ENCODE measurements around the gene MRPL49.

MRPL49 gene

DNA sequence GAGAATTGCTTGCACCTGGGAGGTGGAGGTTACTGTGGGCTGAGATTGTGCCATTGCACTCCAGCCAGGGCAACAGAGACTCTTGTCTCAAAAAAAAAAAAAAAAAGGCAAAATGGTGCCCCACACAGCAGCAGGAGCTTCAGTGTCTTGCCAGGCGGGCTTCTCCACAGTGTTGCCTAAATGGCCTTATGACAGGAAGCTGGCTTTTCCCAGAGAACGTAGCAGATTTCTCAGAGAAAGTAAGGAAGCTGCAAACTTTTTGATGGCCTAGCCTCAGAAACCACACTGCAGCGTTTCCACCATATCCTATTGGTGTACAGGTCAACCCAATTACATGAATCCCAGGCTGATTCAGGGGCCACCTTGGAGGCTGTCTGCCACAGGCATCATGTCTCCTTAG, 35.2 kb downstream of the MRPL49 start:
- TF ChIP-seq, protein P1, sequence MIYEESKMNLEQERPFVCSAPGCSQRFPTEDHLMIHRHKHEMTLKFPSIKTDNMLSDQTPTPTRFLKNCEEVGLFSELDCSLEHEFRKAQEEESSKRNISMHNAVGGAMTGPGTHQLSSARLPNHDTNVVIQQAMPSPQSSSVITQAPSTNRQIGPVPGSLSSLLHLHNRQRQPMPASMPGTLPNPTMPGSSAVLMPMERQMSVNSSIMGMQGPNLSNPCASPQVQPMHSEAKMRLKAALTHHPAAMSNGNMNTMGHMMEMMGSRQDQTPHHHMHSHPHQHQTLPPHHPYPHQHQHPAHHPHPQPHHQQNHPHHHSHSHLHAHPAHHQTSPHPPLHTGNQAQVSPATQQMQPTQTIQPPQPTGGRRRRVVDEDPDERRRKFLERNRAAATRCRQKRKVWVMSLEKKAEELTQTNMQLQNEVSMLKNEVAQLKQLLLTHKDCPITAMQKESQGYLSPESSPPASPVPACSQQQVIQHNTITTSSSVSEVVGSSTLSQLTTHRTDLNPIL (CRISPR knock-in tag; IDR thresholded peaks at IDR 0.05; ENCODE audit: low read depth), result no peak
- no peak for TF ChIP-seq PPARA (CRISPR knock-in tag; IDR thresholded peaks at IDR 0.05; ENCODE audit: borderline replicate concordance)
- no peak for ATAC-seq

DNA sequence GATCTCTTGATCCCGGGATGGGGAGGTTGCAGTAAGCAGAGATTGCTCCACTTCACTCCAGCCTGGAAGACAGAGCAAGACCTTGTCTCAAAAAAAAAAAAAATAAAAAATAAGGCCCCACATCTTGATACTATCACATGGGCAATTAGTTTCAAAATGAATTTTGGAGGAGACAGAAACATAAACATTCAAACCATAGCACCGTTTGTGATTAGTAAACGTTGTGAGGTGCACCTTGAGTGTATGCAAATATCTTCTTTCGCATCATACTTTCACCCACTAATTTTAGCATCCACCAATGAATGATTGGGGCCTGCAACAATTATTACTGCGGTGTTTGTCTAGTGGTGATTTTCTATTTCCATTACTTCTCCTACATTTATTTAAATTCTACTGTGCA, 36.9 kb downstream of the MRPL49 start:
- no peak for ATAC-seq

DNA sequence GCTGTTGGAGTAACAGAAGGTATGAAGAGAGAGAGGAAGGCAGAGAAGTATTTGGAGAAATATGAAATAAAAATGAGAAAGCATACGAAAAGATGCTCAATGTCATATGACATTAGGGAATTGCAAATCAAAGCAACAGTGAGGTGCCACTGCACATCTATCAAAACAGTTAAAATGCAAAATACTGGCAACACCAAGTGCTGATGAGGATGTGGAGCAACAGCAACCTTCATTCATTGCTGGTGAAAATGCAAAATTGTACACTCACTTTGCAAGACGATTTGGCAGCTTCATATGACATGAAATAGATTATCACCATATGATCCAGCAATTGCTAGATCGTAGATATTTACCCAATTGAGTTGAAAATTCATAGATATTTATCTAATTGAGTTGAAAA, 38.5 kb downstream of the MRPL49 start:
- TF ChIP-seq ZC3H10 (CRISPR knock-in tag; IDR thresholded peaks at IDR 0.05) (no peak), PPARA (CRISPR knock-in tag; IDR thresholded peaks at IDR 0.05; ENCODE audit: borderline replicate concordance) (no peak)
- TF ChIP-seq, protein P1 (CRISPR knock-in tag; IDR thresholded peaks at IDR 0.05; ENCODE audit: low read depth), result no peak
- ATAC-seq, result no peak

More for the DNA sequence above, 36.9 kb downstream of the MRPL49 start:
- TF ChIP-seq OSR1 (CRISPR knock-in tag; IDR thresholded peaks at IDR 0.05) (no peak), GLIS3 (CRISPR knock-in tag; IDR thresholded peaks at IDR 0.05) (no peak), BACH2 (CRISPR knock-in tag; IDR thresholded peaks at IDR 0.05; ENCODE audit: borderline replicate concordance) (no peak), CSRNP3 (CRISPR knock-in tag; IDR thresholded peaks at IDR 0.05) (no peak), ARNTL (CRISPR knock-in tag; IDR thresholded peaks at IDR 0.05; ENCODE audit: borderline replicate concordance, low read depth) (no peak), ZFP30 (CRISPR knock-in tag; IDR thresholded peaks at IDR 0.05) (no peak), ZFP3 (CRISPR knock-in tag; IDR thresholded peaks at IDR 0.05) (no peak), ZNF565 (CRISPR knock-in tag; conservative IDR thresholded peaks at IDR 0.05; ENCODE audit: low read depth) (no peak), POU6F1 (CRISPR knock-in tag; IDR thresholded peaks at IDR 0.05; ENCODE audit: borderline replicate concordance, low read depth) (no peak), ESRRG (CRISPR knock-in tag; IDR thresholded peaks at IDR 0.05) (no peak), TCF4 (CRISPR knock-in tag; IDR thresholded peaks at IDR 0.05; ENCODE audit: borderline replicate concordance) (no peak), ZNF70 (CRISPR knock-in tag; IDR thresholded peaks at IDR 0.05) (no peak)
- TF ChIP-seq, protein P1 (CRISPR knock-in tag; IDR thresholded peaks at IDR 0.05; ENCODE audit: low read depth), result no peak

DNA sequence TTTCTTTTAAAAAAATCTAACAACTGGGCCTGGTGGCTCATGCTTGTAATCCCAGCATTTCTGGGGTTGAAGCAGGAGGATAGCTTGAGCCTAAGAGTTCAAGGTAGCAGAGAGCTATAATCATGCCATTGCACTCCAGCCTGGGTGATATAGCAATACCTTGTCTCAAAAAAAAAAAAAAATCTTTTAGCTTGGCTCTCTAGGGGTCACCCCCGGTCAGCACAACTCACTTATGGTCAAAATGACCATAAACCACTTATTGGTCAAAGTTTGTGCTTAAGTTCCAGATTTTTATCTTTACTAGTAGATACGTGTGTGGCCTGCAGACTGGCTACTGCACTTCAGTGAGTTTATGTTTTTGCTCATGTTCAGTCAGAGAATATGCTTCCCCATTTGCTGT, 41.6 kb downstream of the MRPL49 start:
- no peak for ATAC-seq
- TF ChIP-seq BACH2 (CRISPR knock-in tag; IDR thresholded peaks at IDR 0.05; ENCODE audit: borderline replicate concordance) (no peak), ZNF70 (CRISPR knock-in tag; IDR thresholded peaks at IDR 0.05) (no peak), ISL1 (CRISPR knock-in tag; IDR thresholded peaks at IDR 0.05) (no peak), ZNF565 (CRISPR knock-in tag; conservative IDR thresholded peaks at IDR 0.05; ENCODE audit: low read depth) (no peak), PPARA (CRISPR knock-in tag; IDR thresholded peaks at IDR 0.05; ENCODE audit: borderline replicate concordance) (no peak), TOX (CRISPR knock-in tag; IDR thresholded peaks at IDR 0.05; ENCODE audit: borderline replicate concordance) (no peak), ZC3H10 (CRISPR knock-in tag; IDR thresholded peaks at IDR 0.05) (no peak), CSRNP3 (CRISPR knock-in tag; IDR thresholded peaks at IDR 0.05) (no peak), ZFP30 (CRISPR knock-in tag; IDR thresholded peaks at IDR 0.05) (no peak), SNAI2 (CRISPR knock-in tag; IDR thresholded peaks at IDR 0.05) (no peak), ESRRG (CRISPR knock-in tag; IDR thresholded peaks at IDR 0.05) (no peak)
- TF ChIP-seq, protein P2, sequence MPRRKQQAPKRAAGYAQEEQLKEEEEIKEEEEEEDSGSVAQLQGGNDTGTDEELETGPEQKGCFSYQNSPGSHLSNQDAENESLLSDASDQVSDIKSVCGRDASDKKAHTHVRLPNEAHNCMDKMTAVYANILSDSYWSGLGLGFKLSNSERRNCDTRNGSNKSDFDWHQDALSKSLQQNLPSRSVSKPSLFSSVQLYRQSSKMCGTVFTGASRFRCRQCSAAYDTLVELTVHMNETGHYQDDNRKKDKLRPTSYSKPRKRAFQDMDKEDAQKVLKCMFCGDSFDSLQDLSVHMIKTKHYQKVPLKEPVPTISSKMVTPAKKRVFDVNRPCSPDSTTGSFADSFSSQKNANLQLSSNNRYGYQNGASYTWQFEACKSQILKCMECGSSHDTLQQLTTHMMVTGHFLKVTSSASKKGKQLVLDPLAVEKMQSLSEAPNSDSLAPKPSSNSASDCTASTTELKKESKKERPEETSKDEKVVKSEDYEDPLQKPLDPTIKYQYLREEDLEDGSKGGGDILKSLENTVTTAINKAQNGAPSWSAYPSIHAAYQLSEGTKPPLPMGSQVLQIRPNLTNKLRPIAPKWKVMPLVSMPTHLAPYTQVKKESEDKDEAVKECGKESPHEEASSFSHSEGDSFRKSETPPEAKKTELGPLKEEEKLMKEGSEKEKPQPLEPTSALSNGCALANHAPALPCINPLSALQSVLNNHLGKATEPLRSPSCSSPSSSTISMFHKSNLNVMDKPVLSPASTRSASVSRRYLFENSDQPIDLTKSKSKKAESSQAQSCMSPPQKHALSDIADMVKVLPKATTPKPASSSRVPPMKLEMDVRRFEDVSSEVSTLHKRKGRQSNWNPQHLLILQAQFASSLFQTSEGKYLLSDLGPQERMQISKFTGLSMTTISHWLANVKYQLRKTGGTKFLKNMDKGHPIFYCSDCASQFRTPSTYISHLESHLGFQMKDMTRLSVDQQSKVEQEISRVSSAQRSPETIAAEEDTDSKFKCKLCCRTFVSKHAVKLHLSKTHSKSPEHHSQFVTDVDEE (CRISPR knock-in tag; IDR thresholded peaks at IDR 0.05), result no peak
- TF ChIP-seq, protein P1 (CRISPR knock-in tag; IDR thresholded peaks at IDR 0.05; ENCODE audit: low read depth), result no peak
- TF ChIP-seq, protein P3, sequence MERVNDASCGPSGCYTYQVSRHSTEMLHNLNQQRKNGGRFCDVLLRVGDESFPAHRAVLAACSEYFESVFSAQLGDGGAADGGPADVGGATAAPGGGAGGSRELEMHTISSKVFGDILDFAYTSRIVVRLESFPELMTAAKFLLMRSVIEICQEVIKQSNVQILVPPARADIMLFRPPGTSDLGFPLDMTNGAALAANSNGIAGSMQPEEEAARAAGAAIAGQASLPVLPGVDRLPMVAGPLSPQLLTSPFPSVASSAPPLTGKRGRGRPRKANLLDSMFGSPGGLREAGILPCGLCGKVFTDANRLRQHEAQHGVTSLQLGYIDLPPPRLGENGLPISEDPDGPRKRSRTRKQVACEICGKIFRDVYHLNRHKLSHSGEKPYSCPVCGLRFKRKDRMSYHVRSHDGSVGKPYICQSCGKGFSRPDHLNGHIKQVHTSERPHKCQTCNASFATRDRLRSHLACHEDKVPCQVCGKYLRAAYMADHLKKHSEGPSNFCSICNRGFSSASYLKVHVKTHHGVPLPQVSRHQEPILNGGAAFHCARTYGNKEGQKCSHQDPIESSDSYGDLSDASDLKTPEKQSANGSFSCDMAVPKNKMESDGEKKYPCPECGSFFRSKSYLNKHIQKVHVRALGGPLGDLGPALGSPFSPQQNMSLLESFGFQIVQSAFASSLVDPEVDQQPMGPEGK (CRISPR knock-in tag; IDR thresholded peaks at IDR 0.05; ENCODE audit: borderline replicate concordance), result no peak
